A549 (cell line): ENCODE results near the gene MVK. TPM values are rescaled to one million over a fixed set of nuclear protein-coding genes. Genes with fewer than 3 reads are reported as not detected.

Experiments
- ATAC-seq, 2 experiments: fragments of 200-7000 bp in 1 of 2; fragments of >200 bp in 1 of 2; cut with Nextera tagmentation in 1 of 2; cut with Tn5 transposase in 1 of 2; 3 replicates each; pipeline versions ENCODE4 v1.8.0 to v1.9.1; 2018 to 2020; ENCODE audit warnings: mild to moderate bottlenecking in 1 of 2, moderate library complexity in 1 of 2
- CTCF ChIA-PET: fragments of 300-600 bp; sonication (Branson Sonifier 250); formaldehyde crosslinking; extraction: SDS; loops from one replicate; lab custom pipeline; 2021; ENCODE audit warnings: antibody characterized with exemption, inconsistent platforms; lab: Yijun Ruan, JAX
- POLR2A ChIA-PET: fragments of 350-600 bp; formaldehyde crosslinking; extraction: SDS; loops from one replicate; lab custom pipeline; 2021; ENCODE audit warnings: antibody characterized with exemption, inconsistent platforms; lab: Yijun Ruan, JAX
- DNase-seq, 2 experiments: peaks; one replicate each; pipeline versions ENCODE4 v3.0.0 to v3.0.0-alpha.2; 2011 to 2016; ENCODE audit warnings: low read depth in 1 of 2, low spot score in 1 of 2
- FAIRE-seq: peaks from 2 replicates; lab custom pipeline; 2011; peaks lifted over from hg19 to GRCh38; lab: Jason Lieb, UNC
- H3K27ac ChIP-seq, 2 experiments: fragments of >200 bp; sonication (Bioruptor Twin); formaldehyde crosslinking; 3 replicates each; pipeline ENCODE4 v1.5.1; 2016 to 2017
- H3K4me1 ChIP-seq: fragments of >200 bp; sonication (Bioruptor Twin); formaldehyde crosslinking; 3 replicates; pipeline ENCODE4 v1.6.1; 2016
- H3K4me2 ChIP-seq: fragments of >200 bp; sonication (Bioruptor Twin); formaldehyde crosslinking; 3 replicates; pipeline ENCODE4 v1.6.1; 2016
- H3K4me3 ChIP-seq: fragments of >200 bp; sonication (Bioruptor Twin); formaldehyde crosslinking; 3 replicates; pipeline ENCODE4 v1.5.1; 2016
- H3K9me3 ChIP-seq: fragments of >200 bp; sonication (Bioruptor Twin); formaldehyde crosslinking; 3 replicates; pipeline ENCODE4 v1.6.1; 2016
- CBX8 ChIP-seq: fragments of 200-600 bp; sonication (generic); IDR thresholded peaks from 2 replicates; pipeline ENCODE4 v1.6.1; 2016
- CHD2 ChIP-seq: fragments of 150-350 bp; IDR thresholded peaks from 2 replicates; pipeline ENCODE4 v1.6.1; 2014; ENCODE audit warnings: low read length; ENCODE audit not compliant: partially characterized antibody
- GATA3 ChIP-seq: IDR thresholded peaks from 2 replicates; pipeline ENCODE4 v1.6.1; 2012; ENCODE audit warnings: borderline replicate concordance
- HOXB13 ChIP-seq: fragments of 250-450 bp; sonication (Bioruptor Pico); IDR thresholded peaks from 2 replicates; pipeline ENCODE4 v1.5.0; 2020; ENCODE audit warnings: low read depth, mild to moderate bottlenecking, moderate library complexity
- JUN ChIP-seq, 2 experiments: fragments of >200 bp; sonication (Bioruptor Twin); formaldehyde crosslinking; IDR thresholded peaks; 2 replicates in 1 of 2; 3 replicates in 1 of 2; pipeline ENCODE4 v1.6.1; 2016 to 2017
- MAZ ChIP-seq: fragments of 150-350 bp; IDR thresholded peaks from 2 replicates; pipeline ENCODE4 v1.6.1; 2014; ENCODE audit warnings: antibody characterized with exemption, low read depth, low read length, borderline replicate concordance
- POLR2AphosphoS2 ChIP-seq: conservative IDR thresholded peaks from 2 replicates; pipeline ENCODE4 v1.6.1; 2012; ENCODE audit warnings: low read length, improper control_type of control experiment, inconsistent platforms
- RARB ChIP-seq: fragments of 250-450 bp; sonication (Bioruptor Pico); IDR thresholded peaks from 2 replicates; pipeline ENCODE4 v1.8.0; 2021; ENCODE audit warnings: mild to moderate bottlenecking, moderate library complexity
- RCOR1 ChIP-seq: fragments of 150-350 bp; IDR thresholded peaks from 2 replicates; pipeline ENCODE4 v1.6.1; 2014; ENCODE audit warnings: antibody characterized with exemption, low read length, low read depth
- ZC3H11A ChIP-seq: fragments of 450-650 bp; IDR thresholded peaks from 2 replicates; pipeline ENCODE4 v1.6.1; 2014; ENCODE audit warnings: antibody characterized with exemption, mild to moderate bottlenecking
- ZNF302 ChIP-seq: fragments of 250-450 bp; sonication (Bioruptor Pico); IDR thresholded peaks from 2 replicates; pipeline ENCODE4 v1.9.0; 2021; ENCODE audit warnings: inconsistent platforms, mild to moderate bottlenecking, moderate library complexity
- WGBS: methylation state at CpG from one replicate; pipeline ENCODE4 v1.1.6; 2017; ENCODE audit errors: missing lambda C conversion rate; 5-methylcytosine and 5-hydroxymethylcytosine counted together
- polyA plus RNA-seq, 4 experiments: library from polyadenylated mRNA; depleted of rRNA in 3 of 4; stranded (reverse); fragments of >200 nt; fragmentation: RNase III in 1 of 4; extraction: RNeasy Plus Mini Kit Qiagen cat#74134 plus additional on column Dnase treatment in 1 of 4; gene quantifications; 2 replicates in 3 of 4; 3 replicates in 1 of 4; pipeline ENCODE4 v1.2.3, GENCODE V29; 2011 to 2017
- TF ChIP-seq, protein P1 (sequence below): fragments of 250-450 bp; sonication (Bioruptor Pico); IDR thresholded peaks from 2 replicates; pipeline ENCODE4 v1.5.0; 2020; ENCODE audit warnings: low read depth, mild to moderate bottlenecking, moderate library complexity
- TF ChIP-seq, protein P2 (sequence below): fragments of >200 bp; sonication (Bioruptor Twin); formaldehyde crosslinking; IDR thresholded peaks from 3 replicates; pipeline ENCODE4 v1.5.1; 2016
- TF ChIP-seq, protein P3 (sequence below): IDR thresholded peaks from 2 replicates; pipeline ENCODE4 v1.6.1; 2012
- TF ChIP-seq, protein P4 (sequence below): fragments of 450-650 bp; IDR thresholded peaks from 2 replicates; pipeline ENCODE4 v1.6.1; 2014; ENCODE audit warnings: antibody characterized with exemption
- TF ChIP-seq, protein P5 (sequence below): fragments of 200-600 bp; sonication (generic); IDR thresholded peaks from 2 replicates; pipeline ENCODE4 v1.6.1; 2016; ENCODE audit warnings: antibody characterized with exemption, mild to moderate bottlenecking, moderate library complexity

Gene MVK
- polyA plus RNA-seq, 2 of the 4 experiments (the other 2 are of a cell fraction) = 5.9 to 14.8 TPM

DNA sequence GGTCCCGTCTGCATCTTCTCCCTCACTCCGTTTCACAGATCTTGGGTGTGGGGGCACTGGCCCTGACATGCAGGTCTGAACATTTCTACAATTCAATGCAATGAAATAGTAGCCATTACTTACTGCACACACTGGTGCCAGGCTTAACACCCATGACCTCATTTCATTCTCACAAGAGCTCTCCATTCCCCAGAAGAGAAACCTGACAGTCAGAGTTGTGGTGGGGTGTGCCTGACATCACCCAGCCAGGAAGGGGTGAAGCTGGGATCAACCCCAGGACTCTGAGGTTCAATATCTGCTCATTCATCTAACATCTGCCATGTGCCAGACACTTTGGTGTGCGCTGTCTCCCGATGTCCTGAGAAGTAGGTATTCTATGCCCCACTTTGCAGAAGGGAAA, 34.7 kb downstream of the MVK start:
- 67% methylated on average over 4 of the region's 4 CpGs for WGBS
- Histone ChIP-seq H3K4me2 (no peak overlapping the region), H3K9me3 (no peaks in the 10 kb centered on the region)
- TF ChIP-seq, protein P1, sequence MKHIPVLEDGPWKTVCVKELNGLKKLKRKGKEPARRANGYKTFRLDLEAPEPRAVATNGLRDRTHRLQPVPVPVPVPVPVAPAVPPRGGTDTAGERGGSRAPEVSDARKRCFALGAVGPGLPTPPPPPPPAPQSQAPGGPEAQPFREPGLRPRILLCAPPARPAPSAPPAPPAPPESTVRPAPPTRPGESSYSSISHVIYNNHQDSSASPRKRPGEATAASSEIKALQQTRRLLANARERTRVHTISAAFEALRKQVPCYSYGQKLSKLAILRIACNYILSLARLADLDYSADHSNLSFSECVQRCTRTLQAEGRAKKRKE = no peak
- TF ChIP-seq RCOR1 = no peak
- TF ChIP-seq, protein P2, sequence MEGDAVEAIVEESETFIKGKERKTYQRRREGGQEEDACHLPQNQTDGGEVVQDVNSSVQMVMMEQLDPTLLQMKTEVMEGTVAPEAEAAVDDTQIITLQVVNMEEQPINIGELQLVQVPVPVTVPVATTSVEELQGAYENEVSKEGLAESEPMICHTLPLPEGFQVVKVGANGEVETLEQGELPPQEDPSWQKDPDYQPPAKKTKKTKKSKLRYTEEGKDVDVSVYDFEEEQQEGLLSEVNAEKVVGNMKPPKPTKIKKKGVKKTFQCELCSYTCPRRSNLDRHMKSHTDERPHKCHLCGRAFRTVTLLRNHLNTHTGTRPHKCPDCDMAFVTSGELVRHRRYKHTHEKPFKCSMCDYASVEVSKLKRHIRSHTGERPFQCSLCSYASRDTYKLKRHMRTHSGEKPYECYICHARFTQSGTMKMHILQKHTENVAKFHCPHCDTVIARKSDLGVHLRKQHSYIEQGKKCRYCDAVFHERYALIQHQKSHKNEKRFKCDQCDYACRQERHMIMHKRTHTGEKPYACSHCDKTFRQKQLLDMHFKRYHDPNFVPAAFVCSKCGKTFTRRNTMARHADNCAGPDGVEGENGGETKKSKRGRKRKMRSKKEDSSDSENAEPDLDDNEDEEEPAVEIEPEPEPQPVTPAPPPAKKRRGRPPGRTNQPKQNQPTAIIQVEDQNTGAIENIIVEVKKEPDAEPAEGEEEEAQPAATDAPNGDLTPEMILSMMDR = no peak
- no peak for TF ChIP-seq CBX8
- TF ChIP-seq, protein P3, sequence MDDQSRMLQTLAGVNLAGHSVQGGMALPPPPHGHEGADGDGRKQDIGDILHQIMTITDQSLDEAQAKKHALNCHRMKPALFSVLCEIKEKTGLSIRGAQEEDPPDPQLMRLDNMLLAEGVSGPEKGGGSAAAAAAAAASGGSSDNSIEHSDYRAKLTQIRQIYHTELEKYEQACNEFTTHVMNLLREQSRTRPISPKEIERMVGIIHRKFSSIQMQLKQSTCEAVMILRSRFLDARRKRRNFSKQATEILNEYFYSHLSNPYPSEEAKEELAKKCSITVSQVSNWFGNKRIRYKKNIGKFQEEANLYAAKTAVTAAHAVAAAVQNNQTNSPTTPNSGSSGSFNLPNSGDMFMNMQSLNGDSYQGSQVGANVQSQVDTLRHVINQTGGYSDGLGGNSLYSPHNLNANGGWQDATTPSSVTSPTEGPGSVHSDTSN = no peak
- TF ChIP-seq RARB (CRISPR knock-in tag) = no peak
- TF ChIP-seq JUN (IDR thresholded peaks at IDR 0.05) = no peak
- no peak for TF ChIP-seq ZC3H11A
- TF ChIP-seq, all 56 proteins: peak for 0
- ATAC-seq = no peak
- CTCF ChIA-PET = interaction anchor here (5.8 kb wide), 1 partner anchor 10 kb away, joined by 54 read pairs; no protein-coding TSS in a partner anchor
- Histone ChIP-seq H3K4me1 (no peaks in the 10 kb centered on the region), H3K4me3 (no peak overlapping the region), H3K27ac (no peak overlapping the region)
- no peak for DNase-seq
- FAIRE-seq = no peak
- POLR2A ChIA-PET = interaction anchor here (0.6 kb wide), 1 partner anchor 87 kb away, joined by 3 read pairs; no protein-coding TSS in a partner anchor

DNA sequence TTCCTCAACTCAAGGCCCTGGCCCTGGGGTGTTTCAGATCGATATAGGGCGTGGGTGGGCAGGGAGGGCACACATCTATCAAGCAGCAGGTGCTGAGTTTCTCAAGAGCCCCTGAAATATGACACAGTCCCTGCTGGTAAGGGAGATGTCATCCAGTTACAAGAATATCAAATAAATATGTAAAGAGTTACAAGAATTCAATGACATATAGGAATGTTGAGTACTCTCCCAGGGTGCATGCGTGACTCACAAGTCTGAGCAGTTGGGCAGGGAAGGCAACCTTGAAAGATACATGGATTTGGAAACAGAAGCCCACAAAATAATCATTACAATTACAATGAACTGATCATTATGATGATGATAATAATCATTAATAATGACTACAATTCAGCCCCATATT, 35.2 kb downstream of the MVK start:
- no peak overlapping the region for H3K4me2 ChIP-seq
- no peak for FAIRE-seq
- TF ChIP-seq HOXB13 (no peak), CHD2 (no peak), MAZ (no peak), POLR2AphosphoS2 (no peak), GATA3 (no peak), ZNF302 (CRISPR knock-in tag) (no peak)
- TF ChIP-seq, protein P4, sequence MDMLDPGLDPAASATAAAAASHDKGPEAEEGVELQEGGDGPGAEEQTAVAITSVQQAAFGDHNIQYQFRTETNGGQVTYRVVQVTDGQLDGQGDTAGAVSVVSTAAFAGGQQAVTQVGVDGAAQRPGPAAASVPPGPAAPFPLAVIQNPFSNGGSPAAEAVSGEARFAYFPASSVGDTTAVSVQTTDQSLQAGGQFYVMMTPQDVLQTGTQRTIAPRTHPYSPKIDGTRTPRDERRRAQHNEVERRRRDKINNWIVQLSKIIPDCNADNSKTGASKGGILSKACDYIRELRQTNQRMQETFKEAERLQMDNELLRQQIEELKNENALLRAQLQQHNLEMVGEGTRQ = no peak
- TF ChIP-seq, protein P3 = no peak
- TF ChIP-seq, protein P5, sequence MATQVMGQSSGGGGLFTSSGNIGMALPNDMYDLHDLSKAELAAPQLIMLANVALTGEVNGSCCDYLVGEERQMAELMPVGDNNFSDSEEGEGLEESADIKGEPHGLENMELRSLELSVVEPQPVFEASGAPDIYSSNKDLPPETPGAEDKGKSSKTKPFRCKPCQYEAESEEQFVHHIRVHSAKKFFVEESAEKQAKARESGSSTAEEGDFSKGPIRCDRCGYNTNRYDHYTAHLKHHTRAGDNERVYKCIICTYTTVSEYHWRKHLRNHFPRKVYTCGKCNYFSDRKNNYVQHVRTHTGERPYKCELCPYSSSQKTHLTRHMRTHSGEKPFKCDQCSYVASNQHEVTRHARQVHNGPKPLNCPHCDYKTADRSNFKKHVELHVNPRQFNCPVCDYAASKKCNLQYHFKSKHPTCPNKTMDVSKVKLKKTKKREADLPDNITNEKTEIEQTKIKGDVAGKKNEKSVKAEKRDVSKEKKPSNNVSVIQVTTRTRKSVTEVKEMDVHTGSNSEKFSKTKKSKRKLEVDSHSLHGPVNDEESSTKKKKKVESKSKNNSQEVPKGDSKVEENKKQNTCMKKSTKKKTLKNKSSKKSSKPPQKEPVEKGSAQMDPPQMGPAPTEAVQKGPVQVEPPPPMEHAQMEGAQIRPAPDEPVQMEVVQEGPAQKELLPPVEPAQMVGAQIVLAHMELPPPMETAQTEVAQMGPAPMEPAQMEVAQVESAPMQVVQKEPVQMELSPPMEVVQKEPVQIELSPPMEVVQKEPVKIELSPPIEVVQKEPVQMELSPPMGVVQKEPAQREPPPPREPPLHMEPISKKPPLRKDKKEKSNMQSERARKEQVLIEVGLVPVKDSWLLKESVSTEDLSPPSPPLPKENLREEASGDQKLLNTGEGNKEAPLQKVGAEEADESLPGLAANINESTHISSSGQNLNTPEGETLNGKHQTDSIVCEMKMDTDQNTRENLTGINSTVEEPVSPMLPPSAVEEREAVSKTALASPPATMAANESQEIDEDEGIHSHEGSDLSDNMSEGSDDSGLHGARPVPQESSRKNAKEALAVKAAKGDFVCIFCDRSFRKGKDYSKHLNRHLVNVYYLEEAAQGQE = no peak
- WGBS = 35% methylated on average over 3 of the region's 3 CpGs
- H3K4me3 ChIP-seq = no peak overlapping the region
- ChIA-PET CTCF (interaction anchor here (5.8 kb wide), 1 partner anchor 11 kb away, joined by 54 read pairs; no protein-coding TSS in a partner anchor), POLR2A (no interaction called here)
- no peaks in the 10 kb centered on the region for H3K4me1 ChIP-seq
- H3K9me3 ChIP-seq = no peaks in the 10 kb centered on the region
- no peak for DNase-seq
- H3K27ac ChIP-seq = no peak overlapping the region
- ATAC-seq = no peak
